ENCODE measurements around the gene CDH3. TPM values are rescaled to one million over a fixed set of nuclear protein-coding genes. Genes with fewer than 3 reads are reported as not detected.

The CDH3 gene
- total RNA-seq, 2 donors from 2014 or later, result 79.6 to 88.1 TPM

DNA sequence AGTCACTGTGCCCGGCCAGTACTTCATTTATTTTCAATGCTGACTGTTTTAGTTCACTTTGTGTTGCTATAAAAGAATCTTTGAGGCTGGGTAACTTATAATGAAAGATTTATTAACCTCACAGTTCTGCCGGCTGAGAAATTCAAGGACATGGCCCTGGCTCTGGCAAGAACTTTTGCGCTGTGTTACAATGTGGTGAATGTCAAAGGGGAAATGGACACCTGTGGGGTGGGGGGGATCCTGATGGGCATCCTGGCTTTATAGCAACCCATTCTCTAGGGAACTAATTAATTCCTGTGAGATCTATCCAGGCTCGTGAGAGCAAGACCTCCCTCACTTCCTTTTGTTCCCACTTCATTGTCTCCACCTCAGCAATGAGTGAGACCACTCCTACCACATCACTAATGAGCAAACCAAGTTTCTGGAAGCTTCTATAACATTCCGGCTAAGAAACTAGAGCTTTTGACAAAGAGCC is 17.1 kb upstream of the CDH3 start:
- H3K4me3 Mint-ChIP-seq, result no peak overlapping the region
- no peak overlapping the region for H3K27ac Mint-ChIP-seq
- DNase-seq, result no peak
- no peaks in the 10 kb centered on the region for H3K9me3 Mint-ChIP-seq
- Histone ChIP-seq H3K36me3 (ENCODE audit: control insufficient read depth, insufficient read depth, low read length) (no peaks in the 10 kb centered on the region), H3K27ac (ENCODE audit: low read depth, low read length) (no peak overlapping the region), H3K9me3 (ENCODE audit: control insufficient read depth, low read length) (no peaks in the 10 kb centered on the region), H3K9ac (ENCODE audit: extremely low read depth, low read length, poor library complexity, severe bottlenecking) (no peak overlapping the region), H3K4me3 (ENCODE audit: low read length) (no peak overlapping the region), H3K27me3 (ENCODE audit: control insufficient read depth, insufficient read depth, low read length, poor library complexity, severe bottlenecking) (no peaks in the 10 kb centered on the region), H3K4me1 (ENCODE audit: control insufficient read depth, insufficient read depth, low read length) (no peaks in the 10 kb centered on the region)
- H3K36me3 Mint-ChIP-seq (ENCODE audit: low read depth), result no peaks in the 10 kb centered on the region
- WGBS, 2 experiments (ENCODE audit: insufficient coverage in 1 of 2, insufficient read length in 1 of 2), result 87 to 94% methylated on average over 3 to 5 of the region's 5 CpGs
- H3K27me3 Mint-ChIP-seq (ENCODE audit: insufficient read depth), result peaks cover 4% of the 10 kb centered on the region
- TF ChIP-seq CTCF (conservative IDR thresholded peaks at IDR 0.05), result no peak
- H3K4me1 Mint-ChIP-seq, result peaks cover 10% of the 10 kb centered on the region

GRCh38 chr16:68629351-68629910 is 15.7 kb upstream of the CDH3 start:
- Mint-ChIP-seq H3K27me3 (ENCODE audit: insufficient read depth) (peaks cover 4% of the 10 kb centered on the region), H3K4me1 (peaks cover 10% of the 10 kb centered on the region), H3K4me3 (no peak overlapping the region), H3K9me3 (no peaks in the 10 kb centered on the region), H3K27ac (peak overlapping the region; percentile 59), H3K36me3 (ENCODE audit: low read depth) (no peaks in the 10 kb centered on the region)
- H3K9me3 ChIP-seq (ENCODE audit: control insufficient read depth, low read length), result no peaks in the 10 kb centered on the region
- H3K9ac ChIP-seq (ENCODE audit: extremely low read depth, low read length, poor library complexity, severe bottlenecking), result no peak overlapping the region
- H3K4me1 ChIP-seq (ENCODE audit: control insufficient read depth, insufficient read depth, low read length), result no peaks in the 10 kb centered on the region
- 82 to 100% methylated on average over 3 to 7 of the region's 7 CpGs for WGBS, 2 experiments (ENCODE audit: insufficient coverage in 1 of 2, insufficient read length in 1 of 2)
- no peak overlapping the region for H3K4me3 ChIP-seq (ENCODE audit: low read length)
- TF ChIP-seq CTCF (conservative IDR thresholded peaks at IDR 0.05), result peak; percentile 68
- DNase-seq, result peak; percentile 72
- H3K27me3 ChIP-seq (ENCODE audit: control insufficient read depth, insufficient read depth, low read length, poor library complexity, severe bottlenecking), result no peaks in the 10 kb centered on the region
- no peak overlapping the region for H3K27ac ChIP-seq (ENCODE audit: low read depth, low read length)
- H3K36me3 ChIP-seq (ENCODE audit: control insufficient read depth, insufficient read depth, low read length), result no peaks in the 10 kb centered on the region

DNA sequence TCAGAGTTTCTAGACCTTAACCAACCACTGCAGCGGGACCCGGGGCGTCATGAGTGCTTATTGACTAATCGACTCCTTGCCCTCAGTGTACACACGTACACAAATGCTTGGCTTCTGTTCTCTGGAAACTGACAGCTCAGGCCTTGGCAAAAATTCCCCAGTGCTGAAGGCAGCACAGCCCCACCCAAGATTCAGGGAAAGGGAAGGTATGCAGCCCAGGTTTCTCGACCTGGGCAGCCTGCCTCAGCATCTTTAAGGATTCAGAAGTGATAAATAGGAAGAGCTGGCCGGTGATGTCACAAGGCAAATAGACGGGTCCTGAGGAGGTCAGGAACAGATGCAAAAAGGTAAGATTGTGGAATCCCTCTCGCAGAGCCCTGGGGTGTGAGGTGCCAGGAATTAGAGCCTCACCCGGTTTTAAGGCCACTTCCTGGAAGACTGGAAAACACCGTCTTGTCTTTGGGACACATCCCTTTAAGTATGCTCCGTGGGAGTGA is 9.0 kb upstream of the CDH3 start:
- Histone ChIP-seq H3K9ac (ENCODE audit: extremely low read depth, low read length, poor library complexity, severe bottlenecking) (no peak overlapping the region), H3K4me1 (ENCODE audit: control insufficient read depth, insufficient read depth, low read length) (no peaks in the 10 kb centered on the region), H3K27me3 (ENCODE audit: control insufficient read depth, insufficient read depth, low read length, poor library complexity, severe bottlenecking) (no peaks in the 10 kb centered on the region), H3K27ac (ENCODE audit: low read depth, low read length) (no peak overlapping the region), H3K36me3 (ENCODE audit: control insufficient read depth, insufficient read depth, low read length) (no peaks in the 10 kb centered on the region), H3K4me3 (ENCODE audit: low read length) (no peak overlapping the region), H3K9me3 (ENCODE audit: control insufficient read depth, low read length) (no peaks in the 10 kb centered on the region)
- no peak for DNase-seq
- H3K36me3 Mint-ChIP-seq (ENCODE audit: low read depth), result no peaks in the 10 kb centered on the region
- WGBS, 2 experiments (ENCODE audit: insufficient coverage in 1 of 2, insufficient read length in 1 of 2), result 63 to 77% methylated on average over 8 to 12 of the region's 12 CpGs
- TF ChIP-seq CTCF (conservative IDR thresholded peaks at IDR 0.05), result no peak
- H3K4me3 Mint-ChIP-seq, result no peak overlapping the region
- H3K27me3 Mint-ChIP-seq (ENCODE audit: insufficient read depth), result peaks cover 4% of the 10 kb centered on the region
- H3K9me3 Mint-ChIP-seq, result no peaks in the 10 kb centered on the region
- H3K4me1 Mint-ChIP-seq, result peaks cover 8% of the 10 kb centered on the region
- no peak overlapping the region for H3K27ac Mint-ChIP-seq
